SJCRH30 (cell line): Measurements from ENCODE around the gene FNDC4. TPM values are rescaled to one million over a fixed set of nuclear protein-coding genes. Genes with fewer than 3 reads are reported as not detected.
"Not testable (repeated sequence)": the region's sequence is repeated elsewhere in the genome, so short reads cannot be mapped to it uniquely, and the experiment has no call there.

ENCODE experiments used
- DNase-seq, 2 experiments: peaks; one replicate each; pipeline ENCODE4 v3.0.0-alpha.2; 2015 to 2020
- H3K27ac ChIP-seq: fragments of 250-450 bp; sonication (Bioruptor Pico); 2 replicates; pipeline ENCODE4 v1.5.1; 2020; ENCODE audit warnings: mild to moderate bottlenecking, moderate library complexity
- H3K27me3 ChIP-seq: fragments of 250-450 bp; sonication (Bioruptor Pico); 2 replicates; pipeline ENCODE4 v1.5.1; 2020; ENCODE audit warnings: mild to moderate bottlenecking, moderate library complexity
- H3K36me3 ChIP-seq: fragments of 250-450 bp; sonication (Bioruptor Pico); 2 replicates; pipeline ENCODE4 v1.5.1; 2020; ENCODE audit warnings: mild to moderate bottlenecking, moderate library complexity
- H3K4me1 ChIP-seq: fragments of 250-450 bp; sonication (Bioruptor Pico); 2 replicates; pipeline ENCODE4 v1.5.1; 2020; ENCODE audit warnings: mild to moderate bottlenecking, moderate library complexity
- H3K4me3 ChIP-seq: fragments of 250-450 bp; sonication (Bioruptor Pico); 2 replicates; pipeline ENCODE4 v1.5.1; 2020; ENCODE audit warnings: mild to moderate bottlenecking, moderate library complexity
- H3K9me3 ChIP-seq: fragments of 250-450 bp; sonication (Bioruptor Pico); replicated peaks from 2 replicates; pipeline ENCODE4 v1.5.1; 2020; ENCODE audit warnings: mild to moderate bottlenecking, moderate library complexity
- total RNA-seq: library from RNA; depleted of rRNA; stranded (reverse); fragments of >200 nt; shearing (Covaris generic); gene quantifications from 2 replicates; pipeline ENCODE4 v1.2.3, GENCODE V29; 2014; rRNA removed

Gene FNDC4
- total RNA-seq: 0.91 and 1.3 TPM in 2 replicates

DNA sequence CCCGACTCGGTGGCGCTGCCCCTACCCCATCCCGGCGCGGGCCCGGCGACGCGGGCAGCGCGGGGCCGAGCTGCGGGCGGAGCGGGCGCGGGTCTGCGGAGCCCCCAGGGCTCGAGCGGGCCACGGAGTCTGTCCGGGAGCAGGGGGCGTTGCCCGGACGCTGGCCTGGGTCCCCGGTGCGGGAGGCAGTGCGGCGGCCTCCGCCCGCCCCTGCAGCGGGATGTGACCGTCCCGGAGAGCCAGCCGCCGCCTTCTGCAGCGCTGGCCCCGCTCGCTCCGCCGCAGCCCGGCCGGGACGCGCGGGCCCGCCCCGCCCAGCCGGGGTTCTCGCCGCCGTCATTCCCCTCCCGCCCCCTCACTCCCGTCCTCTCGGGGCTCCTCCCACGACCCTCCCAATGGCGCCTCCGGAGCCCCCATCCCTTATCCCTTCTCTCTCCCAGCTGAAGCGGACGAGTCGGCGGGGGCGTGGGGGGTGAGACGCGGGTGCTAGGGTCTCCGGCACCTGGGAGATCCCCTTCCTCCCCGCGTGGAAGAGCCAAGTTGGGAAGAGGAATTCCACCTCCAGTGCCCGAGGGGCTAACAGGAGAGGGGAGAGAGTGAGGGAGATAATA is at the start of gene FNDC4:
Gene FNDC4, minus strand, starts transcription at position 257 of the 611 bp plus-strand sequence. CDS start 521 bp downstream, outside the sequence.
- H3K4me3 ChIP-seq: peak within 1 kb of the TSS; percentile 61
- no peak within 1 kb of the TSS for H3K27ac ChIP-seq
- DNase-seq: peak; percentile 25 to 34
- no peaks in the 10 kb centered on the region for H3K36me3 ChIP-seq
- no peaks in the 10 kb centered on the region for H3K4me1 ChIP-seq
- H3K27me3 ChIP-seq: peaks cover 14% of the 10 kb centered on the region
- no peaks in the 10 kb centered on the region for H3K9me3 ChIP-seq

DNA sequence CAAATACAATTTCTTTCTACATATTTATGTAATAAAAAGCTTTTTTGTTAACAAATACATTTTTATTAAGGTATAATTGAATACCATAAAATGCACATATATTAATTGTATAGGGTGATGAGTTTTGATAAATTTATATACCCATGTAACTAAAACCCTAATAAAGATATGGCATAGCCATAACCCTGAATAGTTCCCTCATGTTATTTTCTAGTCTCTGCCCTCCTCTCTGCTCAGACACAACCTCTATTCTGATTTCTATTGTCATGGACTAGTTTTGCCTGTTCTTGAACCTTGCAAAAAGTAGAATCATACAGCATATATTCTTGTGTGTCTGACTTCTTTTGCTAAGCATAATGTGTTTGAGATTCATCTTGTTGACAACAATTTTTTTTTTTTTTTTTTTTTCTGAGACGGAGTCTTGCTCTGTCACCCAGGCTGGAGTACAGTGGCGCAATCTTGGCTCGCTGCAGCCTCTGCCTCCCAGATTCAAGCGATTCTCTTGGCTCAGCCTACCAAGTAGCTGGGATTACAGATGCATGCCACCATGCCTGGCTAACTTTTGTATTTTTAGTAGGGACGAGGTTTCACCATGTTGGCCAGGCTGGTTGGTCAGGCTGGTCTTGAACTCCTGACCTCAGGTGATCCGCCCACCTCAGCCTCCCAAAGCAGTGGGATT is 49.3 kb upstream of the FNDC4 start:
- DNase-seq: no peak
- no peaks in the 10 kb centered on the region for H3K27me3 ChIP-seq
- no peaks in the 10 kb centered on the region for H3K4me1 ChIP-seq
- no peaks in the 10 kb centered on the region for H3K36me3 ChIP-seq
- H3K9me3 ChIP-seq: peaks cover 10% of the 10 kb centered on the region; the same call in 1 of the 2 replicates
- no peak overlapping the region for H3K4me3 ChIP-seq
- H3K27ac ChIP-seq: no peak overlapping the region

DNA sequence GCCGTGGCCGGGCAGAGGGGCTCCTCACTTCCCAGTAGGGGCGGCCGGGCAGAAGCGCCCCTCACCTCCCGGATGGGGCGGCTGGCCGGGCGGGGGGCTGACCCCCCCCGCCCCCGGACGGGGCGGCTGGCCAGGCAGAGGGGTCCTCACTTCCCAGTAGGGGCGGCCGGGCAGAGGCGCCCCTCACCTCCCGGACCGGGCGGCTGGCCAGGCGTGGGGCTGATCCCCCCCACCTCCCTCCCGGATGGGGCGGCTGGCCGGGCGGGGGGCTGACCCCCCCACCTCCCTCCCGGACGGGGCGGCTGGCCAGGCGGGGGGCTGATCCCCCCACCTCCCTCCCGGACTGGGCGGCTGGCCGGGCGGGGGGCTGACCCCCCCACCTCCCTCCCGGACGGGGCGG is 44.6 kb upstream of the FNDC4 start:
- not testable (repeated sequence) for H3K4me1 ChIP-seq, DNase-seq, H3K27me3 ChIP-seq, H3K27ac ChIP-seq, H3K4me3 ChIP-seq, H3K9me3 ChIP-seq, H3K36me3 ChIP-seq

DNA sequence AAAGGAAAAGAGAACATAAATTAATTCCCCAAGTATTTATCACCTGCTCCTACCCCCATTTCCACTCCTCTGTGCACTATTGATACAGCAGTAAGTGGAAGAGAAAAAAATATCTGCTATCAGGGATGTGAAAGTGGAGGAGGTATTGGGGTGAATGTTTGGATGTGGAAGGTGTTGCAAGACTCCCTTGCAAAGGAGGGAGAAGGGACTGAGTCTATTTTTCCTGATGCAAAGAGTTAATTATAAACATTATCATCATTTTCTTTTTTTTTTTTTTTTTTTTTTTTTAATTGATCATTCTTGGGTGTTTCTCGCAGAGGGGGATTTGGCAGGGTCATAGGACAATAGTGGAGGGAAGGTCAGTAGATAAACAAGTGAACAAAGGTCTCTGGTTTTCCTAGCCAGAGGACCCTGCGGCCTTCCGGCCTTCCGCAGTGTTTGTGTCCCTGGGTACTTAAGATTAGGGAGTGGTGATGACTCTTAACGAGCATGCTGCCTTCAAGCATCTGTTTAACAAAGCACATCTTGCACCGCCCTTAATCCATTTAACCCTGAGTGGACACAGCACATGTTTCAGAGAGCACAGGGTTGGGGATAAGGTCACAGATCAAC is 43.9 kb upstream of the FNDC4 start:
- DNase-seq, H3K4me1 ChIP-seq, H3K27ac ChIP-seq: not testable (repeated sequence)

DNA sequence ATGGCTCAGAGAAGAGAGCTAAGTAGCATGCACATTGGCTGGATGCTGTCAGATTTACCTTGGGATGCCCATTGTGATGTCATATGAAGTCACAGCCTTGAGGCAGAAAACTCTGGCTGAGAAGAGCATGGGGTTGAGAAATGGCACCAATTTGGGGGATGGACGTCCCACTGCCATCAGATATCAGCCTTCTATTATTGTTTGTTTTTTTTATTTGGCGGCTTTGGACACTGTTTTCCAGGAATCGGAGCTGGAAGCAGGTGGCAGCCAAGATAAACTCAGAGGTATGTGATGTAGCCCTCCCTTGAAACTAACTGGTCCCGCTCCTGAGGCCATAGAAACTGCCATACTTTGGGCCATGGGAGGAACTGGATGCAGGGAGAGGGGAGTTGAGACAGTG is 42.3 kb upstream of the FNDC4 start:
- Histone ChIP-seq H3K27ac (no peak overlapping the region), H3K27me3 (0 out of 2 replicates have a peak, but pooled peaks cover 12% of the 10 kb centered on the region), H3K4me1 (no peaks in the 10 kb centered on the region), H3K9me3 (no peaks in the 10 kb centered on the region; the same call in 1 of the 2 replicates), H3K4me3 (no peak overlapping the region), H3K36me3 (no peaks in the 10 kb centered on the region)
- DNase-seq: no peak

More for the DNA sequence above, 43.9 kb upstream of the FNDC4 start:
- not testable (repeated sequence) for H3K36me3 ChIP-seq, H3K4me3 ChIP-seq, H3K27me3 ChIP-seq, H3K9me3 ChIP-seq

DNA sequence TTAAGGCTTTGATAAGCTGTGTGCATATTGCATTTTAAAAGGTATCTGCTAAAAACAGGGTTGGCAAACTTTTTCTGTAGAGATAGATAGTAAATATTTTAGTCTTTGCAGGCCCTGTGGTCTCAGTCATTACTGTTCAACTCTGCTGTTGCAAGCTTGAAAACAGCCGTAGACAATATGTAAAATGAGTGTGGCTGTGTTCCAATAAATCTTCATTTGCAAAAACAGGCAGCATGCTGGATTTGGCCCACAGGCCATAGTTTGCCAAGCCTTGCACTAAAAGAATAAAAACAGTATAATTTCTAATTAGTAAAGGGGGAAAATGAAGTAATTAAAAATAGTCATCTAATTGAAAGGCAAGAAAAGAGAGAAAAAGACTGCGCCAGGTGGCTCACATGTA is 37.0 kb upstream of the FNDC4 start:
- H3K4me3 ChIP-seq: no peak overlapping the region
- H3K9me3 ChIP-seq: no peaks in the 10 kb centered on the region; the same call in 1 of the 2 replicates
- no peaks in the 10 kb centered on the region for H3K36me3 ChIP-seq
- H3K27me3 ChIP-seq: 0 out of 2 replicates have a peak, but pooled peaks cover 9% of the 10 kb centered on the region
- no peak overlapping the region for H3K27ac ChIP-seq
- H3K4me1 ChIP-seq: no peaks in the 10 kb centered on the region
- no peak for DNase-seq

DNA sequence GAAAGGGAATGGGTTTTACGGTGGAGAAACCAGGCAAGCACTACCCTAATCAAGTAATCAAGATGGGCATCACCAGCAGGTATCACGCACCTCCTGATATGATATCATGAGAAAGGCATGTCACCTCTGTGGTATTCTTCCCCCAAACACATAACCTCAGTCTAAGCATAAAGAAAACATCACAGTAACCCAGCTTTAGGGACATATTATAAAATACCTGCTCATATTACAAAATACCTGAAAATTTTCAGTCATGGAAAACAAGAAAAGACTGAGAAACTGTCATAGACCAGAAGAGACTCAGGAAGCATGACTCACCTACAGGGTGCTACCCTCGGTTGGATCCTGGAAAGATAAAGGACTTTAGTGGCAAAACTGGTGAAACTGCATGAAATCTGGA is 32.2 kb upstream of the FNDC4 start:
- no peak for DNase-seq
- no peaks in the 10 kb centered on the region for H3K4me1 ChIP-seq
- no peak overlapping the region for H3K4me3 ChIP-seq
- H3K36me3 ChIP-seq: no peaks in the 10 kb centered on the region
- H3K27ac ChIP-seq: no peak overlapping the region
- no peaks in the 10 kb centered on the region for H3K27me3 ChIP-seq
- H3K9me3 ChIP-seq: no peaks in the 10 kb centered on the region

DNA sequence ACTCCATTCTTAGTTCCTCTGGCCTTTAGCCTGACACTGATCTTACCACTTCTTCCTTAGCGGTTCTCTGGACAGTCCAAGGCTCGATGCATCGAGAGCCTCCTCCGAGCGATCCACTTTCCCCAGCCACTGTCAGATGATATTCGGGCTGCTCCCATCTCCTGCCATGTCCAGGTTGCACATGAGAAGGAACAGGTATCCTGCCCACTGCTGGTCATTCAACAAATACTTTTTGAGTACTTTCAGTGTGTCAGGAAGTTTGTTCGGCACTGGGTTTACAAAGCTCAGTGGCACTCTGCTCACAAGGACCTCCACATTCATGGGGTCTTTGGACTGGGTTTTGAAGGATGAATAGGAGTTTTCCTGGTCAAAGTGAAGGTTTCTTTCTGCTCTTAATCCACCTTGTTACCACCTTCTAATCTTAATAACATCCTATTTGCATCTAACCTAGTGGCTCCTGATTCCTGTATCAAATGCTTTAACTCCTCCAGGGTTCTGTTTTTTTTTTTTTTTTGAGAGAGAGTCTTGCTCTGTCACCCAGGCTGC is 27.5 kb upstream of the FNDC4 start:
- no peak for DNase-seq

DNA sequence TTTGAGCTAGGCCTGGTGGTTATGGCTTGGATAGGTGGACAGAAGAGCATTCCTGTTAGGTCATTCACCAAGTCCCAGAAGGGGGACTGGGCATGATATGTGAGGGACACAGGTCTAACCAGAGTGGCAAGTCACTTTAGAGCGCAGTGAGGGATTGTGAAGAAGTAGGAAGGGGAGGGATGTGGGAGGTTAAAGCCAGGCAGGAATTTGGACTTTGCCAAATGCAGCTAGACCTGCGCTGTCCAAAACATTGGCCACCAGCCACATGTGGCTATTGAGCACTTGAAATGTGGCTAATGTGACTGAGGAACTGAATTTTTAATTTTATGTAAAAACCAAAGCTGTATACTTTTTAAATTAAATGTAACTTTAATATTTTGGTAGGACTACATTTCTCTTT is 25.3 kb upstream of the FNDC4 start:
- DNase-seq: no peak
- H3K27ac ChIP-seq: no peak overlapping the region

More for the DNA sequence above, 27.5 kb upstream of the FNDC4 start:
- Histone ChIP-seq H3K27ac (no peak overlapping the region), H3K9me3 (no peaks in the 10 kb centered on the region), H3K4me1 (no peaks in the 10 kb centered on the region), H3K36me3 (no peaks in the 10 kb centered on the region), H3K4me3 (no peak overlapping the region), H3K27me3 (peaks cover 6% of the 10 kb centered on the region)

GRCh38 chr2:27518782-27519113 is 23.7 kb upstream of the FNDC4 start:
- Histone ChIP-seq H3K9me3 (no peaks in the 10 kb centered on the region), H3K4me1 (no peaks in the 10 kb centered on the region), H3K27me3 (peaks cover 6% of the 10 kb centered on the region), H3K36me3 (no peaks in the 10 kb centered on the region), H3K4me3 (no peak overlapping the region), H3K27ac (no peak overlapping the region)
- DNase-seq: no peak

More for the DNA sequence above, 25.3 kb upstream of the FNDC4 start:
- H3K4me3 ChIP-seq: no peak overlapping the region
- no peaks in the 10 kb centered on the region for H3K9me3 ChIP-seq
- peaks cover 6% of the 10 kb centered on the region for H3K27me3 ChIP-seq
- H3K4me1 ChIP-seq: no peaks in the 10 kb centered on the region
- H3K36me3 ChIP-seq: no peaks in the 10 kb centered on the region

DNA sequence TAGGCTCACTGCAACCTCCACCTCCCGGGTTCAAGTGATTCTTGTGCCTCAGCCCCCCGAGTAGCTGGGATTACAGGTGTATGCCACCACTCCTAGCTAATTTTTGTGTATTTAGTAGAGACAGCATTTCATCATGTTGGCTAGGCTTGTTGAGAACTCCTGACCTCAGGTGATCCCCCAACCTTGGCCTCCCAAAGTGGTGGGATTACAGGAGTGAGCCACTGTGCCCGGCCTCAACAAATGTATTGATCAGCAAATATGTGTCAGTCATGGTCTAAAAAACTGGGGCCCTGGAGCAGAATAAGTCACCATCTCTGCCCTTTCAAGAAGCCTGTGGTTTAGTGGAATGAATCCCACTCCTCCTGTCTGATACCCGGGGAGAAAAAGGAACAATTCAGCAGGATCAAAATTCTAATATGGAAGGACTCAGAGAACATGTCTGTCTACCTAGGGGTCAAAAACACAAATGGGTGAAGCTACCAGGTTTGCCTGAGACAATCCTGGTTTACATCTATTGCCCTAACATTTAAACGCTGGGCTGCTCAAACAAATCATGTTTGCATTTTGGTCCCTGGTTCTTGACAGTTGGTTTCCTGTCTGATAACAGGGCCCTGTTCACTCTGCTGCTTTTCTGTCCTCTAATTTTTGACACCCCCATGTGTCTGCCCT is 23.2 kb upstream of the FNDC4 start:
- Histone ChIP-seq H3K27me3 (peaks cover 6% of the 10 kb centered on the region), H3K9me3 (no peaks in the 10 kb centered on the region), H3K27ac (no peak overlapping the region), H3K4me1 (no peaks in the 10 kb centered on the region), H3K36me3 (no peaks in the 10 kb centered on the region), H3K4me3 (no peak overlapping the region)
- no peak for DNase-seq

- H3K27me3 ChIP-seq: peaks cover 5% of the 10 kb centered on the region; the same call in 1 of the 2 replicates
- no peak overlapping the region for H3K4me3 ChIP-seq
- peak; percentile 82 to 90 for DNase-seq
- 0 out of 2 replicates have a peak, but pooled peaks cover 4% of the 10 kb centered on the region for H3K9me3 ChIP-seq
- H3K27ac ChIP-seq: no peak overlapping the region
- H3K36me3 ChIP-seq: no peaks in the 10 kb centered on the region
- H3K4me1 ChIP-seq: peaks cover 7% of the 10 kb centered on the region
These were observed 14.3 kb upstream of the FNDC4 start for GRCh38 chr2:27509326-27509725.

DNA sequence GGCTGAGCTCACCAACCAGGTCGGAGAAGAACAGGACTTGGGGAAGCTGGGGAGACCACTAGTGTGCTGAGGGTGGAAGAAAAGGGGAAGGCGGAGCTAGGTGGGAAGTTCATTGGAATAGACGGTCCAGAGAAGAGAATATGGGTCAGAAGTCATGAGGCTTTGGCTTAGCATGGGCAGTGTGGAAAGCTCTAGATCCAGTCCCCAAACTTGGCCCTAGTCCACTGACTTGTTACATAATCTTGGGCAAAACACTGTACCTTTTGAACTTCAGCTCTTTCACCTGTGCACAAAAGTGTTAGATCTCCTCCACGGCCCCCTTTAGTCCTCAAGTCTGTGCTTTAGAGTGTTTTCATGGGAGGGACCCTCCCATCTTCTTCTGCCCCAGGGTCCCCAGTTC is 12.3 kb upstream of the FNDC4 start:
- H3K4me3 ChIP-seq: no peak overlapping the region
- DNase-seq: no peak

GRCh38 chr2:27506587-27506986 is 11.6 kb upstream of the FNDC4 start:
- Histone ChIP-seq H3K27me3 (peaks cover 5% of the 10 kb centered on the region; the same call in 1 of the 2 replicates), H3K4me1 (peaks cover 7% of the 10 kb centered on the region), H3K36me3 (no peaks in the 10 kb centered on the region), H3K27ac (no peak overlapping the region), H3K9me3 (0 out of 2 replicates have a peak, but pooled peaks cover 4% of the 10 kb centered on the region), H3K4me3 (no peak overlapping the region)
- DNase-seq: no peak

More for the DNA sequence above, 12.3 kb upstream of the FNDC4 start:
- H3K36me3 ChIP-seq: no peaks in the 10 kb centered on the region
- no peak overlapping the region for H3K27ac ChIP-seq
- 0 out of 2 replicates have a peak, but pooled peaks cover 4% of the 10 kb centered on the region for H3K9me3 ChIP-seq
- peaks cover 7% of the 10 kb centered on the region for H3K4me1 ChIP-seq
- peaks cover 5% of the 10 kb centered on the region; the same call in 1 of the 2 replicates for H3K27me3 ChIP-seq
